ENCODE measurements around the gene HASPIN. TPM values are rescaled to one million over a fixed set of nuclear protein-coding genes. Genes with fewer than 3 reads are reported as not detected.

Gene HASPIN
- total and polyA plus RNA-seq, 9 of the 15 experiments (the other 6 are each of a cell fraction or from before 2014, with no cell fraction given): 0.81 to 13.5 (median 9.9) TPM

DNA sequence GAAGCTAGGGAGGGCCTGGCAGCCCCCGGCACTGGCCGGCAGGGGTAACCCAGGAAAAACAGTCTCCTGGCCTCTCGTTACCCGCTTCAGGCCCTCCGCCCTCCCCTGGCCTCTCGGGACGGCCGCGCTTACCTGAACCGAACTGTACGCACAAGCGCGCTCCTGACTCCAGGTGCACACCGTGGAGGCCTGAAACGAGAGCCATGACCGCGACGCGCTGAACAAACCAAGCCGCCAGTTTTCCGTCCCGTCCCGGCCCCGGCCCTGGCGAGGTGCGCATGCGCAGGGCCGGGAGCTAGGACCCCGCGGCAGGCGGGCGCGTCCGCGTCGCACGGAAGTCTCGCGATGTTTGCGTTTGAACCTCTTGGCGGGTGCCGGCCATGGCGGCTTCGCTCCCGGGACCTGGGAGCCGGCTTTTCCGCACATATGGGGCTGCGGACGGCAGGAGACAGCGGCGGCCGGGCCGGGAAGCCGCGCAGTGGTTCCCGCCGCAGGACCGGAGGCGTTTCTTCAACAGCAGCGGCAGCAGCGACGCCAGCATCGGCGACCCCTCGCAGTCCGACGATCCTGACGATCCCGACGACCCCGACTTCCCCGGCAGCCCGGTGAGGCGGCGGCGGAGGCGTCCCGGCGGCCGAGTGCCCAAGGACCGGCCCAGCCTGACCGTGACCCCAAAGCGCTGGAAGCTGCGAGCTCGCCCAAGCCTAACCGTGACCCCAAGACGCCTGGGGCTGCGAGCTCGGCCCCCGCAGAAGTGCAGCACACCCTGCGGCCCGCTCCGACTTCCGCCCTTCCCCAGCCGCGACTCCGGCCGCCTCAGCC, at the start of gene HASPIN (continued):
- TF ChIP-seq RCOR1 (IDR thresholded peaks at IDR 0.05; ENCODE audit: borderline replicate concordance in 1 of 2, low read depth in 2 of 2, low read length in 2 of 2): peak in 1 of 2 experiments; percentile 56; a peak in 2 of 4 replicates
- TF ChIP-seq, protein P1, sequence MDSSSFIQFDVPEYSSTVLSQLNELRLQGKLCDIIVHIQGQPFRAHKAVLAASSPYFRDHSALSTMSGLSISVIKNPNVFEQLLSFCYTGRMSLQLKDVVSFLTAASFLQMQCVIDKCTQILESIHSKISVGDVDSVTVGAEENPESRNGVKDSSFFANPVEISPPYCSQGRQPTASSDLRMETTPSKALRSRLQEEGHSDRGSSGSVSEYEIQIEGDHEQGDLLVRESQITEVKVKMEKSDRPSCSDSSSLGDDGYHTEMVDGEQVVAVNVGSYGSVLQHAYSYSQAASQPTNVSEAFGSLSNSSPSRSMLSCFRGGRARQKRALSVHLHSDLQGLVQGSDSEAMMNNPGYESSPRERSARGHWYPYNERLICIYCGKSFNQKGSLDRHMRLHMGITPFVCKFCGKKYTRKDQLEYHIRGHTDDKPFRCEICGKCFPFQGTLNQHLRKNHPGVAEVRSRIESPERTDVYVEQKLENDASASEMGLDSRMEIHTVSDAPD (CRISPR knock-in tag; IDR thresholded peaks at IDR 0.05): no peak
- no peak for TF ChIP-seq ID3 (CRISPR knock-in tag; IDR thresholded peaks at IDR 0.05)
- peak; percentile 61; the same call in 1 of the 2 replicates for TF ChIP-seq ID3 (tag; IDR thresholded peaks at IDR 0.05)
- TF ChIP-seq, protein P2, sequence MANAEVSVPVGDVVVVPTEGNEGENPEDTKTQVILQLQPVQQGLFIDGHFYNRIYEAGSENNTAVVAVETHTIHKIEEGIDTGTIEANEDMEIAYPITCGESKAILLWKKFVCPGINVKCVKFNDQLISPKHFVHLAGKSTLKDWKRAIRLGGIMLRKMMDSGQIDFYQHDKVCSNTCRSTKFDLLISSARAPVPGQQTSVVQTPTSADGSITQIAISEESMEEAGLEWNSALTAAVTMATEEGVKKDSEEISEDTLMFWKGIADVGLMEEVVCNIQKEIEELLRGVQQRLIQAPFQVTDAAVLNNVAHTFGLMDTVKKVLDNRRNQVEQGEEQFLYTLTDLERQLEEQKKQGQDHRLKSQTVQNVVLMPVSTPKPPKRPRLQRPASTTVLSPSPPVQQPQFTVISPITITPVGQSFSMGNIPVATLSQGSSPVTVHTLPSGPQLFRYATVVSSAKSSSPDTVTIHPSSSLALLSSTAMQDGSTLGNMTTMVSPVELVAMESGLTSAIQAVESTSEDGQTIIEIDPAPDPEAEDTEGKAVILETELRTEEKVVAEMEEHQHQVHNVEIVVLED (CRISPR knock-in tag; IDR thresholded peaks at IDR 0.05): peak; percentile 74
- peak; percentile 5 for TF ChIP-seq ZFP36 (IDR thresholded peaks at IDR 0.05; ENCODE audit: low read depth, low read length, partially characterized antibody)
- TF ChIP-seq, protein P3, sequence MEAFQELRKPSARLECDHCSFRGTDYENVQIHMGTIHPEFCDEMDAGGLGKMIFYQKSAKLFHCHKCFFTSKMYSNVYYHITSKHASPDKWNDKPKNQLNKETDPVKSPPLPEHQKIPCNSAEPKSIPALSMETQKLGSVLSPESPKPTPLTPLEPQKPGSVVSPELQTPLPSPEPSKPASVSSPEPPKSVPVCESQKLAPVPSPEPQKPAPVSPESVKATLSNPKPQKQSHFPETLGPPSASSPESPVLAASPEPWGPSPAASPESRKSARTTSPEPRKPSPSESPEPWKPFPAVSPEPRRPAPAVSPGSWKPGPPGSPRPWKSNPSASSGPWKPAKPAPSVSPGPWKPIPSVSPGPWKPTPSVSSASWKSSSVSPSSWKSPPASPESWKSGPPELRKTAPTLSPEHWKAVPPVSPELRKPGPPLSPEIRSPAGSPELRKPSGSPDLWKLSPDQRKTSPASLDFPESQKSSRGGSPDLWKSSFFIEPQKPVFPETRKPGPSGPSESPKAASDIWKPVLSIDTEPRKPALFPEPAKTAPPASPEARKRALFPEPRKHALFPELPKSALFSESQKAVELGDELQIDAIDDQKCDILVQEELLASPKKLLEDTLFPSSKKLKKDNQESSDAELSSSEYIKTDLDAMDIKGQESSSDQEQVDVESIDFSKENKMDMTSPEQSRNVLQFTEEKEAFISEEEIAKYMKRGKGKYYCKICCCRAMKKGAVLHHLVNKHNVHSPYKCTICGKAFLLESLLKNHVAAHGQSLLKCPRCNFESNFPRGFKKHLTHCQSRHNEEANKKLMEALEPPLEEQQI (IDR thresholded peaks at IDR 0.05): no peak; the same call in 1 of the 2 replicates
- TF ChIP-seq MAZ (CRISPR knock-in tag; conservative IDR thresholded peaks at IDR 0.05 in 1 of 2, IDR thresholded peaks at IDR 0.05 in 1 of 2): peak in 1 of 2 experiments; percentile 78; a peak in 3 of 4 replicates
